GM15510 (cell line): Measurements from ENCODE around the gene GSAP.

Source experiments
- POLR2A ChIP-seq: IDR thresholded peaks from 3 replicates; pipeline ENCODE4 v1.6.1; 2011; ENCODE audit warnings: borderline replicate concordance; ENCODE audit not compliant: insufficient read length; ENCODE audit errors: extremely low read depth

The GSAP gene

GRCh38 chr7:77331938-77332695 lies 84.0 kb downstream of the GSAP start:
- no peak for TF ChIP-seq POLR2A

- no peak for TF ChIP-seq POLR2A
These were observed 85.8 kb downstream of the GSAP start for GRCh38 chr7:77330169-77330882.

GRCh38 chr7:77329466-77330168 lies 86.5 kb downstream of the GSAP start:
- no peak for TF ChIP-seq POLR2A

GRCh38 chr7:77328669-77329068 lies 87.5 kb downstream of the GSAP start:
- TF ChIP-seq POLR2A, result no peak

GRCh38 chr7:77327932-77328628 lies 88.1 kb downstream of the GSAP start:
- no peak for TF ChIP-seq POLR2A

- TF ChIP-seq POLR2A, result no peak
These were observed 88.8 kb downstream of the GSAP start for GRCh38 chr7:77327067-77327931.

- TF ChIP-seq POLR2A, result no peak
These were observed 90.0 kb downstream of the GSAP start for GRCh38 chr7:77326131-77326530.

- no peak for TF ChIP-seq POLR2A
These were observed 94.8 kb downstream of the GSAP start for GRCh38 chr7:77321300-77321699.

GRCh38 chr7:77320714-77321113 lies 95.4 kb downstream of the GSAP start:
- no peak for TF ChIP-seq POLR2A

- no peak for TF ChIP-seq POLR2A
These were observed 96.0 kb downstream of the GSAP start for GRCh38 chr7:77320137-77320536.

- TF ChIP-seq POLR2A, result no peak
These were observed 98.1 kb downstream of the GSAP start for GRCh38 chr7:77318019-77318418.

- no peak for TF ChIP-seq POLR2A
These were observed 99.8 kb downstream of the GSAP start for GRCh38 chr7:77316219-77316978.

- no peak for TF ChIP-seq POLR2A
These were observed 101.0 kb downstream of the GSAP start for GRCh38 chr7:77315182-77315591.
